ENCODE results near the gene RAB10. TPM values are rescaled to one million over a fixed set of nuclear protein-coding genes. Genes with fewer than 3 reads are reported as not detected.
A peak's percentile ranks its signal among the peaks of the same experiment; 100 is the strongest.
"Not testable (repeated sequence)": the region's sequence is repeated elsewhere in the genome, so short reads cannot be mapped to it uniquely, and the experiment has no call there.

Gene RAB10
- total RNA-seq, 1 donor from 2014 or later: 91.9 TPM

- intact Hi-C loops (cut with DNase I): no loop called here
- ATAC-seq (ENCODE audit: poor library complexity): peak; percentile 63
- DNase-seq: no peak
These were observed 88.7 kb downstream of the RAB10 start for GRCh38 chr2:26122630-26123029.

GRCh38 chr2:26123426-26123825 lies 89.5 kb downstream of the RAB10 start:
- DNase-seq (no peak), ATAC-seq (ENCODE audit: poor library complexity) (no peak)
- intact Hi-C loops (cut with DNase I): no loop called here

- intact Hi-C loops (cut with DNase I): no loop called here
- no peak for ATAC-seq (ENCODE audit: poor library complexity)
These were observed 92.2 kb downstream of the RAB10 start for GRCh38 chr2:26126074-26126473.

GRCh38 chr2:26128176-26128575 lies 94.3 kb downstream of the RAB10 start:
- ATAC-seq (ENCODE audit: poor library complexity): no peak
- no peak for DNase-seq
- intact Hi-C loops (cut with DNase I): no loop called here

More at GRCh38 chr2:26126074-26126473, 92.2 kb downstream of the RAB10 start:
- DNase-seq: no peak

- intact Hi-C loops (cut with DNase I): no loop called here
- DNase-seq (no peak), ATAC-seq (ENCODE audit: poor library complexity) (no peak)
These were observed 96.9 kb downstream of the RAB10 start for GRCh38 chr2:26130763-26131162.

GRCh38 chr2:26136451-26136850 lies 102.6 kb downstream of the RAB10 start:
- DNase-seq: no peak
- intact Hi-C loops (cut with DNase I): no loop called here
- ATAC-seq (ENCODE audit: poor library complexity): no peak

- intact Hi-C loops (cut with DNase I): no loop called here
- ATAC-seq (ENCODE audit: poor library complexity) (no peak), DNase-seq (no peak)
These were observed 105.6 kb downstream of the RAB10 start for GRCh38 chr2:26139269-26140183.

- intact Hi-C loops (cut with DNase I): no loop called here
- no peak for DNase-seq
These were observed 107.4 kb downstream of the RAB10 start for GRCh38 chr2:26141145-26141769.

GRCh38 chr2:26144031-26144430 lies 110.1 kb downstream of the RAB10 start:
- ATAC-seq (ENCODE audit: poor library complexity): no peak
- intact Hi-C loops (cut with DNase I): loop anchor here (2.0 kb wide), 1 partner anchor 55 kb away; no protein-coding TSS in a partner anchor
- no peak for DNase-seq

More at GRCh38 chr2:26141145-26141769, 107.4 kb downstream of the RAB10 start:
- no peak for ATAC-seq (ENCODE audit: poor library complexity)

GRCh38 chr2:26144953-26145680 lies 111.2 kb downstream of the RAB10 start:
- intact Hi-C loops (cut with DNase I): loop anchor here (1.0 to 5.0 kb wide), 3 partner anchors 56 to 193 kb away; no protein-coding TSS in a partner anchor
- peak; percentile 88 for ATAC-seq (ENCODE audit: poor library complexity)
- peak; percentile 76 for DNase-seq

GRCh38 chr2:26148501-26148900 lies 114.6 kb downstream of the RAB10 start:
- DNase-seq (no peak), ATAC-seq (ENCODE audit: poor library complexity) (no peak)
- intact Hi-C loops (cut with DNase I): loop anchor here (5.0 kb wide), 1 partner anchor 196 kb away; no protein-coding TSS in a partner anchor

GRCh38 chr2:26150243-26150642 lies 116.4 kb downstream of the RAB10 start:
- intact Hi-C loops (cut with DNase I): no loop called here
- ATAC-seq (ENCODE audit: poor library complexity): no peak
- DNase-seq: no peak

GRCh38 chr2:26157580-26157979 lies 123.7 kb downstream of the RAB10 start:
- ATAC-seq (ENCODE audit: poor library complexity) (no peak), DNase-seq (no peak)
- intact Hi-C loops (cut with DNase I): no loop called here

- DNase-seq (no peak), ATAC-seq (ENCODE audit: poor library complexity) (no peak)
- intact Hi-C loops (cut with DNase I): no loop called here
These were observed 128.0 kb downstream of the RAB10 start for GRCh38 chr2:26161926-26162325.

- no peak for ATAC-seq (ENCODE audit: poor library complexity)
- no peak for DNase-seq
- intact Hi-C loops (cut with DNase I): no loop called here
These were observed 129.1 kb downstream of the RAB10 start for GRCh38 chr2:26162963-26163362.

- DNase-seq (no peak), ATAC-seq (ENCODE audit: poor library complexity) (peak; percentile 94)
- intact Hi-C loops (cut with DNase I): no loop called here
These were observed 130.3 kb downstream of the RAB10 start for GRCh38 chr2:26164231-26164630.

GRCh38 chr2:26164641-26165211 lies 130.8 kb downstream of the RAB10 start:
- ATAC-seq (ENCODE audit: poor library complexity) (peak; percentile 28), DNase-seq (no peak)
- intact Hi-C loops (cut with DNase I): no loop called here

GRCh38 chr2:26165403-26165802 lies 131.5 kb downstream of the RAB10 start:
- ATAC-seq (ENCODE audit: poor library complexity) (no peak), DNase-seq (no peak)
- intact Hi-C loops (cut with DNase I): no loop called here

- ATAC-seq (ENCODE audit: poor library complexity); intact Hi-C loops (cut with DNase I); DNase-seq: not testable (repeated sequence)
These were observed 132.7 kb downstream of the RAB10 start for GRCh38 chr2:26166541-26166940.

Data from Right ventricle myocardium superior (tissue), 1 donor.